Erythroblast (primary cell): ENCODE results near the gene RYR2.

Experiments
- GATA1 ChIP-seq: IDR thresholded peaks from 2 replicates; pipeline ENCODE4 v1.6.1; 2011; ENCODE audit warnings: low read depth, mild to moderate bottlenecking, control low read depth, low read length, moderate library complexity
- POLR2A ChIP-seq: IDR thresholded peaks from 2 replicates; pipeline ENCODE4 v1.6.1; 2011; ENCODE audit warnings: mild to moderate bottlenecking, low read length

GRCh38 chr1:237296861-237297260, 254.9 kb downstream of the RYR2 start:
- TF ChIP-seq POLR2A = no peak
- no peak for TF ChIP-seq GATA1
